ENCODE data around the gene TMCC2. TPM values are rescaled to one million over a fixed set of nuclear protein-coding genes. Genes with fewer than 3 reads are reported as not detected.

TMCC2 gene
- total and polyA plus RNA-seq, 2 of the 8 experiments (the other 6 are each of a cell fraction or from before 2014, with no cell fraction given), result 6.7 to 6.8 TPM

GRCh38 chr1:205313563-205314308, 86.0 kb downstream of the TMCC2 start (continued):
- peak; percentile 14; the same call in 1 of the 2 replicates for TF ChIP-seq GABPA (IDR thresholded peaks at IDR 0.05; ENCODE audit: borderline replicate concordance, insufficient read depth, low read length)
- TF ChIP-seq HDAC6 (IDR thresholded peaks at IDR 0.05; ENCODE audit: low read depth, low read length), result no peak
- peak; percentile 30; the same call in 1 of the 2 replicates for TF ChIP-seq SP4 (IDR thresholded peaks at IDR 0.05; ENCODE audit: low read length)
- peak in 1 of 2 experiments; percentile 40; a peak in 1 of 4 replicates for TF ChIP-seq HDAC2 (IDR thresholded peaks at IDR 0.05; ENCODE audit: borderline replicate concordance in 1 of 2, low read depth in 2 of 2, low read length in 2 of 2)
- no peak for TF ChIP-seq SRF (IDR thresholded peaks at IDR 0.05; ENCODE audit: low read depth, low read length)
- TF ChIP-seq TAF1 (IDR thresholded peaks at IDR 0.05; ENCODE audit: low read depth, low read length), result peak; percentile 75; the same call in 1 of the 2 replicates
- TF ChIP-seq YY1 (IDR thresholded peaks at IDR 0.05; ENCODE audit: low read depth, low read length), result peak; percentile 79
- peak; percentile 80; the same call in 1 of the 2 replicates for TF ChIP-seq KDM1A (IDR thresholded peaks at IDR 0.05; ENCODE audit: borderline replicate concordance, low read length)
- TF ChIP-seq SIN3A (conservative IDR thresholded peaks at IDR 0.05 in 1 of 2, IDR thresholded peaks at IDR 0.05 in 1 of 2; ENCODE audit: low read depth in 1 of 2, low read length in 2 of 2), result peak; percentile 57 to 90; a peak in 2 of 4 replicates
- peak; percentile 87 for TF ChIP-seq TEAD4 (IDR thresholded peaks at IDR 0.05; ENCODE audit: low read depth, low read length)
- TF ChIP-seq MAFK (IDR thresholded peaks at IDR 0.05; ENCODE audit: low read depth, low read length), result no peak
- TF ChIP-seq CTBP2 (IDR thresholded peaks at IDR 0.05; ENCODE audit: borderline replicate concordance, insufficient read depth, insufficient read length, low read length), result peak; percentile 92
- peak; percentile 75 to 83 for TF ChIP-seq POLR2A (IDR thresholded peaks at IDR 0.05; ENCODE audit: control extremely low read depth in 1 of 2, low read depth in 2 of 2, low read length in 2 of 2)
- TF ChIP-seq SIX5 (IDR thresholded peaks at IDR 0.05; ENCODE audit: low read depth, low read length), result no peak
- 0 out of 4 replicates have a peak, but pooled peaks of 1 of the 2 experiments have one; percentile 8 for TF ChIP-seq RAD21 (IDR thresholded peaks at IDR 0.05 in 1 of 2, conservative IDR thresholded peaks at IDR 0.05 in 1 of 2; ENCODE audit: low read depth in 2 of 2, low read length in 2 of 2)
- TF ChIP-seq SP2 (IDR thresholded peaks at IDR 0.05; ENCODE audit: low read length), result no peak

Data from H1 (cell line).